AG20443 (cell line): ENCODE results near the gene DBI.
A peak's percentile ranks its signal among the peaks of the same experiment; 100 is the strongest.
"Not testable (repeated sequence)": the region's sequence is repeated elsewhere in the genome, so short reads cannot be mapped to it uniquely, and the experiment has no call there.

Experiments
- DNase-seq: peaks from one replicate; pipeline ENCODE4 v3.0.0; 2012; ENCODE audit warnings: low spot score, mixed read lengths

The DBI gene

DNA sequence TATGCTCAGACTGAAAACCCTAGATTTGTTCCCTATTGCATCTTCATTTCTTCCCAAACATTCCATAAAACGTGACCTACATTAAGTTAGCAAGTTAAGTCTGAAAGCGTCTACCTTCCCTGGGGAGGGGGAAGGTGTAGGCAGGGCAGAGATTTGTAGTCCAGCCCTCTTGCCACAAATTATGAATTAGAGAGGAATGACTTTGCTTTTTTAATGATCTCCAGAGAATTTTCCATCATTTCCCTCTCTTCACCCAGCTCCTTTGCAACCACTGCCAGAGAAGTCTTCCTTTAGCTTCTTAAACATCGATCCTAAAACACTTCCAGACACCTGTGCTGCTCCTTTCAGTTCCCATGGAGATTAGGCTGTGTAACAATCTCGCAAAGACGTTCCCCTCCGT, 1.3 kb upstream of the DBI start:
- DNase-seq: no peak

DNA sequence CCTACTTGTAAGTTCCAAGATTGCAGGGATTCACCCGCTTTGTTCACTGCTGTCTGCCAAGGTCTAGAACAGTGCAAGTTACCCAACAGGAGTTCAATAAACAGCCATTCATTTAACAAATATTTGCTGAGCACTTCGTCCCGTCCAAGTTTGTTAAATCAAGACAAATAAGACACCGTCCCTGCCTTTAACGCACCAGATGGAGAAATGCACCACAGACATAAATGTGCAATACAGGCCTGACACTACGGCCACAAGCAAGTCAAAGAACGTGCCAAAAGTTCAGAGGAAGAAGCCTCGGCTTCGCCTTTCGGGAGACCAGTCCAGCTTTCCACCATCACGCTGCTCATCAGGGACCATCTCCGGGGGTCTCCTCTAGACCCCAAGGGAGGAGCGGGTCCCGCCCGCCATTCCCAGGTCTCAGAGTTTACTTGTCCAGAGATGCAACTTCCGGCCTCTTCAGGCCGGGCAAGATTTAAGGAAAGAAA, 572 bp upstream of the DBI start:
- DNase-seq: no peak

DNA sequence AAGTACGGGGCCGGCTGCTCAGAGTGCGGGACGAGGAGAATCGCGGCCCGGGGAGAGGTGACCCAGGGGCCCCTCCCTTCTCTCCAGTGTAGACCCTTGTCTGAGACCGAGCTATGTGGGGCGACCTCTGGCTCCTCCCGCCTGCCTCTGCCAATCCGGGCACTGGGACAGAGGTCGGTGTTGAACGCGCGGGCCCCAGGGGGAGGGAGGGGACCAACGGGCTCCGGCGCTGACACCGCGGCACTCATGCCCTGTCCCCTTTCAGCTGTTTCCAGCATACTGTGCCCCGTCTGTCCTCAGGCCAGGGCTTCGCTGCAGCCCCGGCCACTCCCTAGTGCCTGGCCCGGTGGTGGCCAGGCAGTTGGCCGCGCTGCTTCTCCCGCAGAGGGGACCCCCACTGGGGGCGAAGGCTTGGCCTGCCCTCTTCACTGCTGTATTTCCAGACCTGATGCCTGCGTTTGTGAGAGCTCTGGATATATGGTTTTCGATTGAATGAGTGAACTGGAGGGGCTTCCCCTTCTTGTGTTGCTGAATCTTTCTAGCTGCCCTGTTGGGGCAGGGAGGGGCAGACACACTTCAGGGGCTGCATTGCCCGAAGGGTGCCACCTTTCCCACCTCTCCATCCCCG, 809 bp downstream of the DBI start:
- DNase-seq: peak; percentile 57

DNA sequence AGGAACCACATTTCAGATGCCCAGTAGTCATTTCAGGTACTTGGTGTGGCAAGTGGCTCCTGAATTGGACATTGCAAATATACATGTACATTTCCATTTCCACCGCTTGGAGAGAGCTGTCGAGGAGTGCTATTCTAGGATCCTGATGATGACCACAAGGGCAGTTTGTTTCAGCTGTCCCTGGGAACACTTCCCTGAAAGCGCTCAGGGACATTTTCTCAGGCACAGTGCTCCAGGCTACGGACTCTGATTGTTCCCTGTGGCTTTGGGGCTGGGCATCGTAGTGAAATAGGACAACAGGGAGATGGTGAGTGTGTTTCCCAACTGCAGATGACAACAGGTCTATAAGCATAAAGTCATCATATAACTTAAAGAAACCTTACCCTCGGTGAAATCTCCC, 3.1 kb downstream of the DBI start:
- DNase-seq: no peak

DNA sequence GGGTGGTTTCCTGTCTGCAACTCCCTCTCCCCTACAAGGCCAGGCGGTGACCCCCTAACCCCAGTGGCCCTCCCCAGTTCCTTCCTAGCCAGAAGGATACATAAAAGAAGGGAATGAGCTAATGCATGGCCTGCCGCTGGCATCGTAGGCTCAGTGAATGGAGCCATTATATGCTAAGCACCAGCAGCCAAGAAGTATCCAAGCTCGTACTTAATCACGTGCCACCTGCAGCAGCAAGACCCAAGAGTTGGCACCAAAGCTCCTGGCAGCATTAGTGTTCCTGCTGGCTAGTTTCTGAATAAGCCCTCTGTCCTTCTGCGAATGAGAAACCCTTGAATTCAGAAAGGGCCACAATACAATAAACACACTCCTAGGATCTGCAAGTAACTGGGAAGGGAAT, 4.3 kb downstream of the DBI start:
- no peak for DNase-seq

DNA sequence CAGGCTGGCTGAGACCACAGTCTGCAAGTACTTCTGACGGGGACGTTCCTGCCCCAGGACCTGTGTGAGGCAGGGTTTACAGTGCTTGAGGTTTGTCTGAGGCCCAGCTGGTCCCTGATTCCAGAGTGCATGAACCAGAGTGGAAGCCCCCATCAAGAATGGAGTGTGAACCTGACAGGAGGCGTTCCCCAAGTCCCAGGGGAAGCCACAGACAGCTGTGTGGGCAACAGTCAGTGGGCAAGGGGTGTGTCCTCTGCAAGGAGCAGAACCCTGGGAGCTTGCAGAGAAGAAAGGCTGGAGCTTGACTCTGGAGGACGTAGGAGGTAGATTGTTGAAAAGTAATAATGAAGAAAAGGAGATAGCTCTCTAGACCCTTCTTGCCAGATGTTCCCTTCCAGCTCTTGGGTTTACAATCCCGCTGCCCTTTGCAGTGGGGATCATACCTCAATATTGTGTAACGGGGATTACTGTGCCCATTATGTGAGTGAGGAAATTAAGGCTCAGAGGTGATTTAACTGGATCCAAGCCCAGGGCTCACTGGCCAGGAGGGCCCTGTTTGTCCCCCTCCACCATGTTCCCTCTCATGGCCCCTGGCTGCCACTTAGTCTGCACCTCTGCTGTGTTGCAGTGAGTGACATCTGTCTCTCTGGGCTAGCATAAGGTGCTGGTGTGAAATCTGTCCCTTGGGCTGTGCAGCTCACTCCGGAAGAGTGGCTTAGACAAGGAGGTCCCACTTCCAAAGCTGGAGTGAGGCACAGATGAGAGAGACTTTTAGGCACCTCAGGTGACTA, 6.2 kb downstream of the DBI start:
- DNase-seq: no peak

DNA sequence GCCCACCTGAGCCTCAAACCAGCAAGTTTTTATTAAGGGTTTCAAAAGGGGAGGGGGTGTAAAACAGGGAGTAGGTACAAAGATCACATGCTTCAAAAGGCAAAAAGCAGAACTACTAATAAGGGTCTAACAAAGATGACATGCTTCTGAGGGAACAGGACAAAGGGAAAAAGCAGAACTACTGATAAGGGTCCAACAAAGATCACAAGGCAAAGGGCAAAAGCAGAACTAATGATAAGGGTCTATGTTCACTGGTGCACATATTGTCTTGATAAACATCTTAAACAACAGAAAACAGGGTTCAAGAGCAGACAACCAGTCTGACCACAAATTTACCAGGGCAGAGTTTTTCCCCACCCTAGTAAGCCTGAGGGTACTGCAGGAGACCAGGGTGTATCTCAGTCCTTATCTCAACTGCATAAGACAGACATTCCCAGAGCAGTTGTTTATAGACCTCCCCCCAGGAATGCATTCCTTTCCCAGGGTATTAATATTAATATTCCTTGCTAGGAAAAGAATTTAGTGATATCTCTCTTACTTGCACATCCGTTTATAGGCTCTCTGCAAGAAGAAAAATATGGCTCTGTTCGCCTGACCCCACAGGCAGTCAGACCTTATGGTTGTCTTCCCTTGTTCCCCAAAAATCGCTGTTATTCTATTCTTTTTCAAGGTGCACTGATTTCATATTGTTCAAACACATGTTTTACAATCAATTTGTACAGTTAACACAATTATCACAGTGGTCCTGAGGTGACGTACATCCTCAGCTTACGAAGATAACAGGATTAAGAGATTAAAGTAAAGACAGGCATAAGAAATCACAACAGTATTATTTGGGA, 7.3 kb downstream of the DBI start:
- DNase-seq: not testable (repeated sequence)

DNA sequence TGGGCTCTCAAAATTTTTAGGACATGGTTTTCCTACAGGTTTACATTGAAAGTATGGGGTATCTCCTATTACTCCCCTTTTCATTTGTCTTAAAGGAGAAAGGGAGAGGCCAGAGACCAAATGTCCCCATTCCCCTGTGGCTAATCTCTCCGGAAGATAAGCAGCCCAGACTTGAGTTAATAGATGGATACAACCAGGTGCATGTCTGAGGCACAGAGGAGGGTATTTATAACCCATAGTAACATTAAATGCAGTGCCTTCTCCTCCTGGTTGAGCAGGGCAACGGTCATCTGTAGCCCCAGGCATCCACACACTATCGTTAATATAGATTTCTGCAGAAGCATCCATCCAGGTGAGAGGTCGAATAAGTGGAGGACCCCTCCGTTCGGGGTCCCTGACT, 9.6 kb downstream of the DBI start:
- DNase-seq: not testable (repeated sequence)

DNA sequence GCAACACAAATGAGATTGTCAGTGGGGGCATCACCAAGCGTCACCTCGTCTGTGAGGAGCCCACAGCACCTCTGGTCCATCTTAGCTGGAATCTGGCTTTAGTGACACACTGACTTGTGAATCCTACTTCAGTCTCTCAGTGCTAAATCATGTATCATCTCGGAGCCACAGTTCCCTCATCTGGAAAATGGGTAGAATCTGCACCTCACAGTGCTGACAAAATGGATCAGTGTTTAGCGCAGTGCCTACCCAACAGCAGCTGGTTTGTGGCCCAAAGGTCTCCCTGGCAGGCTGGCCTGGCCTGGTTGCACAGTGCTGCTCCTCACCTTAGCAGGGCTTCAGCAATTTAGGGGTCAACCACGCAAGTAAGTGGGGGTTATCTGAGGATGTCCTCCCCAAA, 10.0 kb downstream of the DBI start:
- no peak for DNase-seq

DNA sequence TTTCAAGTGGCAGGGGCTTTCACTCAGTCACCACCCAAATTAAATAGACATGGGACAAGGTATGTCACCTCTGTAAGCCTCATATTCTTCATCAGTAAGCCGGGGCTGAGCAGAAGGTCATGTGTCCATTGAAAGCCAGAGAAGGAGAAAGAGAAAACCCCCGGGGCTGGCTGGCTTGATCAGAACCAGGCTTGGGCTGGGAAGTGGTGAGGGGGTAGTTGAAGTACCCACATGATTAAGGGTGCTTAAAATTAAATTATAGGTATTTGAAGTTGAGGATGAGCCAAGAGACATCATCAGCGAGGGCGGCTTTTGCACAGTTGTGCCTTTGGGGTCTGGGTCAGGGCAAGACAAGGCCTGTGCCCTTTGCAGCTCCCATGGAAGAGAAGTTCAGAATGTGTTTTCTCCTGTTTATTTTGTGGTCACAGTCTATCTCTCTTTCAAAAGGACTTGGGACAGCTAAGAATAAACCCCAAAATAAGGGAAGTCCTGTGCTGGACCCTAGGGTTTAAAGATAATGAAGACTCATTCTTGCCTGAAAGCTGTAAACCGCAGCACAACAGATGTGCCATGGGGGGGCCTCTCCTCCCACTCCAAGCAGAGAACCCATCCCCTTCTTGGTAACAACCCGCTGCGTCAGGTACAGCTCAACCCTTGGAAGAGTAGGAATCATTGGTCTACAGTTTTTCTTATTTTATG, 10.7 kb downstream of the DBI start:
- DNase-seq: no peak

DNA sequence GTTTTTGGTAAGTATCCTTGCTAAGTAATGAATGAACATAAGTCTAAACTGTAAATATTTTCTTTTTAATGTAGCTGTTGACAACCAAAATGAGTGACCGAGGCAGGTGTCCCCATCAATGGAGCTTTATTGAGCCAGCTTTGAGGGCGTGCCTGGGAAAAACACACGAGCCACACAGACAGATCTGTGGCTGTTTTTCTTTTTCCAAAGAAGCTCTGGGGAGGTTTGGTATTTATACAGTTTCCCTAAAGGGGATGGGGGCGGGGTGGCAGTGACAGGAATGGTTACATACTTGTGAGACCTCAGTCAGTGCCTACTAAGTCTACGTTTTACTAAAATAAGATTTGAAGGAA, 11.2 kb downstream of the DBI start:
- DNase-seq: no peak

DNA sequence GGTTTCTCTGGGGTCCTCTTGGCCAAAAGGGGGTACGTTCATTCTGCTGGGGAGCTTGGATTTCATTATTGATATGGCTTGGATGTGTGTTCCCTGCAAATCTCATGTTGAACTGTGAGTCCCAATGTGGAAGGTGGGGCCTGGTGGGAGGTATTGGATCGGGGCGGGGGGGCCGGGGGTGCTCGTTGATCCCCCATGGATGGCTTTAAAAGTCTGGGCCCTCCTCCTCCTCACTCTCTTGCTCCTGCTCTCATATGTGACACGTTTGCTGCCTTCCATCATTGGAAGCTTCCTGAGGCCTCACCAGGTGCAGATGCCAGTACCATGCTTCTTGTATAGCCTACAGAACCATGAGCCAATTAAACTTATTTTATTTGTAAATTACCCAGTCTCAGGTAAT, 11.8 kb downstream of the DBI start:
- no peak for DNase-seq

DNA sequence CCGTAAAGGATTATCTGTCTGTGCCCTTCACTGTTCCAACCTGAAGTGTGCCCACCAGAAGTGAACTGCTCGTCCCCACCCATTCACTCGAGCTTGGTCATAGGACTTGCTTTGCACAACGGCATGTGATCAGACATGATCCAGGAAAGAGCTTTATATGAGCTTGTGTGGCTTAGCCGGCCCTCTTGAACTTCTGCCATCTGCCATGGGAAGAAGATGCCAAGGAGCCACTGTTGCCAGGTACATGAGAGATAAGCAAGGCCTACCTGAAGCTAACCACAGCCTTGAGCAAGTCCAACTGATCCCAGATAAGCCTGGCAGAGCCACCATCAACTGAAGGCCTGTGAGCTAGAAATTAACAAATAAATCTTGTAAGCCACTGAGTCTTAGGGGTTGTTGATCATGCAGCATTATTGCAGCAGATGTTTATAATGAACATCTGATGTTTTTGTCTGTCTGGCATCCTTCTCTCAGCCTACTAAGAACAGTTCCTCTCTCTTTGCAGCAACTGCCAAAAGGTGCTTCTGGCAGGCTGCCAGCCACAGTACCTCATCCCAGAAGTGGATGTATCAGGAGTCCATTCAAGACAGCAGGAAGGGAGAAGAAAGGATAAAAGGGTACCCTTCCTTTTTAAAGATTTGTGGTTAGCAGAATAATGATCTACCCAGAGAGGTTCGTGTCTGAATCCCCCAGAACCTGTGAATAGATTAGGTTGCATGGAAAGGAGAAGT, 16.8 kb downstream of the DBI start:
- DNase-seq: no peak

DNA sequence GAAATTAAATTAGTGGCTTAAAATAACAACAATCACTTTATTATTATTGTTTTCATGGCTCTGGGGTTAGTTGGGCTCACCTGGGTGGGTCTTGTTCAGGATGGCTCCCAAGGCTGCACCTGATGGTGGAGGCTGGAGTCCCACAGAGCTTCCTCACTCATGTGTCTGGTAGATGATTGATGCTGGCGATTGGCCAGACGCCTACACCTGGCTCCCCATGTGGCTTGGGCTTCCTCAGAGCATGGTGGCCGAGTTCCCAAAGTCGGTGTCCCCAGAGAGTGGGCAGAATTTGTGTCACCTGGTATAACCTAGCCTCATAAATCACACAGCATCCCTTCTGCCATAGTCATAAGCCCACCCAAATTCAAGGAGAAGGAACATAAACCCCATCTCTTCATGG, 18.2 kb downstream of the DBI start:
- DNase-seq: no peak

DNA sequence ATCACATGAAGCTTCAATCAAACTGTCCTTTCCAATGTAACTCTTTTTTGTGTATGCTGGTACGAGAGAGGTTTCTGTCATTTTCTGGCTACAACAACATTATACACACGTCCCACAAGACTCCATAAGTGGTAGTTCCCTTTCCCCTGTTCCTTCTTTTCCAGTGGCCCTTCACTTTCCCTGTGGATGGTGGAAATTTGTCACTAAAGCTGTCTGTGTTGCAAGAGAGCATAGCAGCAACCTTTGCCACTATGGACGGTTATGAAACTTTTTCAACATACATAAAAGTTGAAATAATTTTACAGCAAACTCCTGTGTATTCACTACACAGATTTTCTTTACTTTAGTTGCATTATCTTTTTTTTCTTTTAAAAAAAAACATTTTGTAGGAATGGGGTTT, 18.7 kb downstream of the DBI start:
- DNase-seq: no peak

DNA sequence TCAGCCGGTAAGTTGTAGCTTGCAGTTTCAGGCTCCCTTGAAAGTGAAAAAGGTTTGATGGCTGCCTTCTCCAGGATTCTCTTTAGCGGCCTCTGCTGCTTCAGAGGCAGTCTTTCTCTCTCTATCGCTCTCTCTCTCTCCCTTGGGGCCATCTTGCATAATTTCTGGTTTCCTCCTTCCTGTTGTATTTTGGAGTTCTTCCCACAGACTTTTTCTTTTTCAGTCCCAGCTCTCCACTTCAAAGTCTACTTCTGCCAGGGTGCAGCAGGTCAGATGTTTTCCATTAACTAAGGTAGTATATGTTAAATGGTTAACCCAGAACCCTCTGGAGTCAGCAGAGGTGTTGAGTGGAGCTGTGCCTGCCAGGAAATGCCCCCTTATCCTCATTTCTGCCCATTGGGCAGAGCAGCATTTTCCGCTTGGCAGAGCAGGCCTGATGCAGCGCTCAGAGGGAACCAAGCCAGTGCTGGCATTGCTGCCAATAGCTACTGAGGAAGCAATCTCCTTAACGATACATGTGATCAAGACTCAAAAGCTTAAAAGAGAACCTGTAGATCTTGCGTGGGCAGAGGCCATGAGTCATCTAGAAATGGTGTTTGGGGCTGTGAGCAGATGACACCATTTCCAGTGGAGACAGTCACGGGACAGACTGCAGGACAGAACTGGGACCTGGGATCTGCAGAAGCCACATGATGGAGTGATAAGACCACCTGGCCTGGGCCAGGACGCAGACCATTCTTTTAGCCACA, 20.8 kb downstream of the DBI start:
- DNase-seq: peak; percentile 79

DNA sequence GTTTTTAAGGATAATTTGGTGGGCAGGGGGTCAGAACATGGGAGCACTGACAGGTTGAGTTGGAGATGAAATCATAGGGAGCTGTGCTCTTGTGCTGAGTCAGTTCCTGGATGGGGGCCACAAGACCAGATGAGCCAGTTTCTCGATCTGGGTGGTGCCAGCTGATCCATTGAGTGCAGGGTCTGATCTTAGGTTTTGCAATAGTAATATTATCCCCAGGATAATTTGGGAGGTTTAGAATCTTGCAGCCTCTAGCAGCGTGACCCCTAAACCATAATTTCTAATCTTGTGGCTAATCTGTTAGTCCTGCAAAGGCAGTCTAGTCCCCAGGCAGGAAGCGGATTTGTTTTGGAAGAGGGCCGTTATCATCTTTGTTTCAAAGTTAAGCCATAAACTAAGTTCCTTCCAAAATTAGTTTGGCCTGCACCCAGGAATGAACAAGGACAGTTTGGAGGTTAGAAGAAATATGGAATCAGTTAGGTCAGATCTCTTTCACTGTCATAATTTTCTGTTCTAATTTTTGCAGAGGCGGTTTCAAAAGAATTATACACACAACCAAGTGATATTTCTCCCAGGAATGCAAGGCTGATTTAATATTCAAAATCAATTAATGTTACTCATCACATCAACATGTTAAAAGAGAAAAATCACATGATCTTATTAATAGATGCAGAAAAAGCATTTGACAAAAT, 23.0 kb downstream of the DBI start:
- DNase-seq: no peak

DNA sequence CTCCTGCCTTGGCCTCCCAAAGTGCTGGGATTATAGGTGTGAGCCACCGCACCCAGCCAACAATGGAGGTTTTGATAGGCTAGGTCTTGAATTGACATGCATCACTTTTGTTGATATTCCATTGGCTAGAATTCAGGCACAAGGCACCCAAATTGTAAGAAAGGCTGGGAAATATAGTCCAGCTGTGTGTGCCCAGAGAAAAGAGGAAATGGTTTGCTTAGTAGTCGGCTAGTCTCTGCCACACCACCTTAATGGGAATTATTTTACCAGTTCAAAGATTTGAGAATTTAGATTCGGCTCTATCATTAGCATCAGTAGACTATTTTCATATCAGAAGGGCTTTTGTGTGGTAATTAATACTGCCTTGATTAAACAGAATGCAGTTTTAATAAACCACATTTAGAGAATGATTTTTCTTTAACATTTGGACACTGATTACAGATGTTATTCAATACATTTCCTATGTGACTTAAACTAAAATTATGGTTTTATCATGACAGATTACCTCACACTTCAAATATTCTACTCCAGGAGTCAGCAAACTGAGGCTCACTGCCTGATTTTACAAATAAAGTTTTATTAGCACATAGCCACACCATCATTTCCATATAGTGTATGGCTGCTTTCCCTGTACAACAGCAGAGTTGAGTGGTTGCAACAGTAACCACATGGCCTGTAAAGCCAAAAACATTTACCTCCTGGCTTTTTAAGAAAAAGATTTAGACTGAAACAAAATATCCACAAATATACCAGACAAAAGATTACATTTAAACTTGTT, 27.4 kb downstream of the DBI start:
- no peak for DNase-seq

DNA sequence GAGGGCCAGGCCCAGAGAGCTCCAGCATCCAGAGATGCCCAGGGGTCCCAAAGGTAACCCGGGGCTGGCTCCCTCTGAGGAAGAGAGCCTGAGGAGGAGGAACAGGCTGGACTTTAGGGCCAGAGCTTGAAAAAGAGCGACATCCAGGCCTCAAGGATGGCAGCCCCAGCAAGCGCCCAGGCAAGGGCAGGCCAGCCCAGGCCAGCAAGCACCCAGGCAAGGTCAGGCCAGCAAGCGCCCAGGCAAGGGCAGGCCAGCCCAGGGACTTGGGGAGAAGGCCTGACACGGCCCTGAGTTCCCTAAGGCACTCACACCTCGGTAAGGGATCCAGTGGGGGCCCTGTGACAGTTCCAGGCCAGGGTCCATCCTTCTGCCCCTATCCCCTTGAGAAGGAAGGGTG, 30.4 kb downstream of the DBI start:
- DNase-seq: no peak

DNA sequence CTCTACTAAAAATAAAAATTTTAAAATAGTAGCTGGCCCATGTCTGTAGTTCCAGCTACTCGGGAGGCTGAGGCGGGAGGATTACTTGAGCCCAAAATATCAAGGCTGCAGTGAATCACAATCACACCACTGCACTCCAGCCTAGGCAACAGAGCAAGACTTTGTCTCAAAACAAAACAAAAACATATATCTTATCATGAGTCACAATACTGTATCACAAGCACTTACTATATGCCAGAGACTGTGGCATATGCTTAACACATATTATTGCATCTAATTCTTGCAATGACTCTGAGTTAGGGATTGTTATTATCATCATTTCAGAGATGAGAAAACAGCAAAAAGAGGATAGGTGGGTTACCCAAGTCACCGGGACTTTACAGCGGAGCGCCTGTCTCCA, 35.3 kb downstream of the DBI start:
- no peak for DNase-seq
